GM03348 (cell line): ENCODE results near the gene NALCN.

Experiments
- DNase-seq: peaks from one replicate; pipeline ENCODE4 v3.0.0; 2012; ENCODE audit warnings: low spot score

The NALCN gene

GRCh38 chr13:101416181-101417042 lies at the start of gene NALCN:
TSS of gene NALCN (minus strand) at chr13:101416508. CDS start at chr13:101399126, 17,382 bp downstream.
- DNase-seq = peak; percentile 75

- DNase-seq = peak; percentile 35
These were observed 49.6 kb upstream of the NALCN start for GRCh38 chr13:101465877-101466276.

- DNase-seq = no peak
These were observed 40.9 kb upstream of the NALCN start for GRCh38 chr13:101457176-101457575.

- peak; percentile 87 for DNase-seq
These were observed 39.6 kb upstream of the NALCN start for GRCh38 chr13:101455863-101456262.

GRCh38 chr13:101454767-101455166 lies 38.5 kb upstream of the NALCN start:
- no peak for DNase-seq

GRCh38 chr13:101453784-101454201 lies 37.5 kb upstream of the NALCN start:
- DNase-seq = peak; percentile 57

- DNase-seq = peak; percentile 83
These were observed 36.5 kb upstream of the NALCN start, which contains the start of gene ITGBL1 for GRCh38 chr13:101452519-101453485. TSS of gene ITGBL1 (plus strand) at chr13:101452675. CDS start at chr13:101452834, 159 bp downstream.

- no peak for DNase-seq
These were observed 35.3 kb upstream of the NALCN start for GRCh38 chr13:101451641-101452040.

GRCh38 chr13:101450749-101451130 lies 34.4 kb upstream of the NALCN start:
- DNase-seq = no peak

GRCh38 chr13:101449790-101450748 lies 33.8 kb upstream of the NALCN start:
- DNase-seq = peak; percentile 47

GRCh38 chr13:101447852-101448251 lies 31.5 kb upstream of the NALCN start:
- DNase-seq = no peak

GRCh38 chr13:101434486-101434885 lies 18.2 kb upstream of the NALCN start:
- DNase-seq = no peak

- DNase-seq = no peak
These were observed 17.6 kb upstream of the NALCN start for GRCh38 chr13:101433895-101434294.

- no peak for DNase-seq
These were observed 13.4 kb upstream of the NALCN start for GRCh38 chr13:101429733-101430132.

- DNase-seq = no peak
These were observed 9.3 kb upstream of the NALCN start for GRCh38 chr13:101425623-101426022.

GRCh38 chr13:101425156-101425471 lies 8.8 kb upstream of the NALCN start:
- DNase-seq = no peak

- DNase-seq = no peak
These were observed 8.3 kb upstream of the NALCN start for GRCh38 chr13:101424381-101425155.

- DNase-seq = no peak
These were observed 7.6 kb upstream of the NALCN start for GRCh38 chr13:101423872-101424271.

- no peak for DNase-seq
These were observed 1.2 kb upstream of the NALCN start for GRCh38 chr13:101417501-101417900.

GRCh38 chr13:101417043-101417406 lies 717 bp upstream of the NALCN start:
- peak; percentile 16 for DNase-seq
